Stimulated activated memory B cell treated with anti-CD40 and anti-IgM and Interleukin-4, amounts not matched to agents 10 μg/mL and 1 μg/mL and 100 μg/mL, for 72 hours (primary cell): ENCODE data around the gene RBMS1.

ENCODE experiments used
- ATAC-seq: fragments of 150-1000 bp; cut with Tn5 transposase; 2 replicates; pipeline ENCODE4 v1.10.0; 2021
- H3K27ac Mint-ChIP-seq: one replicate; pipeline ENCODE4 v1.8.0; 2022; ENCODE audit warnings: mild to moderate bottlenecking, mixed read lengths
- H3K27me3 Mint-ChIP-seq: one replicate; pipeline ENCODE4 v1.8.0; 2022; ENCODE audit warnings: mixed read lengths
- H3K36me3 Mint-ChIP-seq: one replicate; pipeline ENCODE4 v1.8.0; 2022; ENCODE audit warnings: mixed read lengths
- H3K4me1 Mint-ChIP-seq: one replicate; pipeline ENCODE4 v1.8.0; 2022; ENCODE audit warnings: mixed read lengths
- H3K4me3 Mint-ChIP-seq: one replicate; pipeline ENCODE4 v1.8.0; 2022; ENCODE audit warnings: mild to moderate bottlenecking, moderate library complexity, mixed read lengths
- H3K9me3 Mint-ChIP-seq: one replicate; pipeline ENCODE4 v1.8.0; 2022; ENCODE audit warnings: mixed read lengths

The RBMS1 gene

GRCh38 chr2:160306985-160307384 is 186.6 kb downstream of the RBMS1 start:
- no peaks in the 10 kb centered on the region for H3K9me3 Mint-ChIP-seq
- H3K27me3 Mint-ChIP-seq = no peaks in the 10 kb centered on the region
- H3K27ac Mint-ChIP-seq = no peak overlapping the region
- no peak overlapping the region for H3K4me3 Mint-ChIP-seq
- H3K36me3 Mint-ChIP-seq = peaks cover 28% of the 10 kb centered on the region
- no peak for ATAC-seq
- H3K4me1 Mint-ChIP-seq = no peaks in the 10 kb centered on the region

DNA sequence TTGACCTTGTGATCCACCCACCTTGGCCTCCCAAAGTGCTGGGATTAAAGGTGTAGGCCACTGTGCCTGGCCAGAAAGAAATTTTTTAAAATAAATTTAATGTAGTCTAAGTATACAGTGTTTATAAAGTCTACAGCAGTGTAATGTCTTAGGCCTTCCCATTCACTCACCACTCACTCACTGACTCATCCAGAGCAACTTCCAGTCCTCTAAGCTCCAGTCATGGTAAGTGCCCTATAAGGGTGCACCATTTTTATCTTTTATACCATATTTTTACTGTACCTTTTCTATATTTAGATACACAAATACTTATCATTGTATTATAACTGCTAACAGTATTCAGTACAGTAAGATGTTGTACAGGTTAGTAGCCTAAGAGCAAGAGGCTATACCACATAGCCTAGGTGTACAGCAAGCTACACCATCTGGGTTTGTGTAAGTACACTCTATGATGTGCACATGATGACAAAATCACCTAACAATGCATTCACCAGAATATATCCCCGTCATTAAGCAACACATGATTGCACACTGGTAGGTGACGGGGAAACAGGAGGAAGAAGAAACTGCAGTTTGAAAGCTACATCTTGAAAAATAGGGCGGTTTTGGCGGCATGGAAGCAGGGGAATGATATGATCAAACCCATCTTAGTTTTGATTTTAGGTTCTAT is 188.4 kb downstream of the RBMS1 start:
- H3K9me3 Mint-ChIP-seq = no peaks in the 10 kb centered on the region

DNA sequence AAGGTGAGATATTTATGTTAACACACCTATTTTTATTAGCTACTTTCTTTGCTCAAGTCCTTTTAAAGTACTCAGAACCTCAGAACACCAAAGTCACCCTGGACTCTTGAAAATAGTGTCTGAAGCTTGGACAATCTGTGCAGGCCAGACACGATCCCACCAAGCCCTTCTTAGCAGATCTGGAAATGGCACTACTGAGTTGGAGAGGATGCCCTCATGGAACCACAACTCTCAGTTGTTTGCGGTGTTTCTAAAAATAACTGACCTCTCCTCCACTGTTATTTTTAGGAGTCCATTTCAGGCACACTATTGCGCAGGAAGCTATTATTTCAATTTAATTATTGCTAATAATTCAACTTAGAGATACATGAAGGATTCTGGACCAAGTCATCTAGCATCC is 190.1 kb downstream of the RBMS1 start:
- Mint-ChIP-seq H3K9me3 (no peaks in the 10 kb centered on the region), H3K36me3 (peaks cover 38% of the 10 kb centered on the region), H3K27me3 (no peaks in the 10 kb centered on the region), H3K4me3 (no peak overlapping the region), H3K4me1 (no peaks in the 10 kb centered on the region), H3K27ac (no peak overlapping the region)
- ATAC-seq = no peak

More for the DNA sequence above, 188.4 kb downstream of the RBMS1 start:
- Mint-ChIP-seq H3K4me3 (no peak overlapping the region), H3K36me3 (peaks cover 29% of the 10 kb centered on the region), H3K27ac (no peak overlapping the region), H3K27me3 (no peaks in the 10 kb centered on the region), H3K4me1 (no peaks in the 10 kb centered on the region)
- ATAC-seq = no peak

DNA sequence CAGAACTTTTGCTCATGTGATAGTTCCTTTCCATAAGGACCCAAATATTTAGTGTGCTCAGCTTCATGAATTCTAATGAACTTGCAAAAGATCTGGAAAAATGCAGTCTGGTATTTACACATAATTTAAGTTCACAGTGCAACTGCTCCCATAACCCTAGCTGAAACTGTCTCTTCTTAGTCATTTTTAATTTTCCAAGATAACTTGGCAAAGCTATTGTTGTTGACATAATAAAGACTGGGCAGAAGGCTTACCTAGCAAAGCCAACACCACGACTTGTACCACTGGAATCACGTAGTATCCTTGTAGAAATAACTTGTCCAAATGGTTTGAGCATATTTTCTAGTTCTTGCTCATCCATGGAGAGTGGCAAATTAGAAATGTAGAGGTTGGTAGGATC is 190.5 kb downstream of the RBMS1 start:
- no peak for ATAC-seq
- H3K27ac Mint-ChIP-seq = no peak overlapping the region
- no peaks in the 10 kb centered on the region for H3K4me1 Mint-ChIP-seq
- H3K27me3 Mint-ChIP-seq = no peaks in the 10 kb centered on the region
- no peaks in the 10 kb centered on the region for H3K9me3 Mint-ChIP-seq
- peaks cover 42% of the 10 kb centered on the region for H3K36me3 Mint-ChIP-seq
- no peak overlapping the region for H3K4me3 Mint-ChIP-seq

DNA sequence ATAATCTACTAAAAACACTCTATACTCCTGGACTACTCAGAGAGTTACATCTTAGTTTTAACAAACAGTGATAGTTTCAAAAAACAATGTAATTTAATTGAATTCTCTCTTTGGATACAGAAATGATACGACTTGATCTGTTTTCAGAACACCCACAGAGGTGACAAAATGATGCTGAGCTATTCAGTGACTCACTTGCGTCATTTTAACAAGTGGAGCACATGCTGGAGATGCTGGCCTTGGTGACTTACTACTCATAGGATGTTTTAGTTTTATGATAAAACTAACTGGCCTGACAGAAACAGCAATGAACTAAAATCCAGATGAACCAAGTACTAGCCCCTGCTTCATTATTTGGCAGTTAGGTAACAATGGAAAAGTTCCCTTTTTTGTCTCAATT is 192.2 kb downstream of the RBMS1 start:
- Mint-ChIP-seq H3K27ac (no peak overlapping the region), H3K4me1 (no peaks in the 10 kb centered on the region), H3K4me3 (no peak overlapping the region), H3K27me3 (no peaks in the 10 kb centered on the region), H3K9me3 (no peaks in the 10 kb centered on the region), H3K36me3 (peaks cover 57% of the 10 kb centered on the region)
- ATAC-seq = no peak

GRCh38 chr2:160300203-160300602 is 193.4 kb downstream of the RBMS1 start:
- Mint-ChIP-seq H3K27me3 (no peaks in the 10 kb centered on the region), H3K27ac (no peak overlapping the region), H3K4me3 (no peak overlapping the region), H3K9me3 (no peaks in the 10 kb centered on the region), H3K36me3 (peaks cover 49% of the 10 kb centered on the region), H3K4me1 (no peaks in the 10 kb centered on the region)
- no peak for ATAC-seq

GRCh38 chr2:160299540-160299939 is 194.1 kb downstream of the RBMS1 start:
- Mint-ChIP-seq H3K9me3 (no peaks in the 10 kb centered on the region), H3K27ac (no peak overlapping the region), H3K36me3 (peaks cover 49% of the 10 kb centered on the region), H3K27me3 (no peaks in the 10 kb centered on the region), H3K4me1 (no peaks in the 10 kb centered on the region), H3K4me3 (no peak overlapping the region)
- ATAC-seq = no peak

DNA sequence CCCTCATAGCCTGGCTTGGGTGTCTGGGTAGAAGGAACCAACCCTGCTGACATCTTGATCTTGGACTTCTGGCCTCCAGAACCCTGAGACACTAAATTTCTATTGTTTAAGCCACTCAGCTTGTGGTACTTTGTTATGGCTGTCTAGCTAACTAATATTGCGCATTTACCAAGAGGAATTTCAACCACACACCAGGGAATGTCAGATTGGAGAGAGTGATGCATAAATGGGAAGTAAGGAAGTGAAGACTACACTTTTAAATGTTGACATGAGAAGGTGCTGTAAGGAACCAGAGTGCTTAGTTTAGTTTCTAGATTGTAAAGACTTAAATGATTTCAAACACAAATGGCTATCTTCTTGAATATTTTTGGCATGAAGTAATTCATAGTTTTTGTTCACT is 194.6 kb downstream of the RBMS1 start:
- ATAC-seq = no peak
- H3K36me3 Mint-ChIP-seq = peaks cover 48% of the 10 kb centered on the region
- no peak overlapping the region for H3K4me3 Mint-ChIP-seq
- H3K4me1 Mint-ChIP-seq = no peaks in the 10 kb centered on the region
- no peaks in the 10 kb centered on the region for H3K27me3 Mint-ChIP-seq
- no peaks in the 10 kb centered on the region for H3K9me3 Mint-ChIP-seq
- H3K27ac Mint-ChIP-seq = no peak overlapping the region

- Mint-ChIP-seq H3K36me3 (peaks cover 54% of the 10 kb centered on the region), H3K27ac (no peak overlapping the region), H3K27me3 (no peaks in the 10 kb centered on the region), H3K9me3 (no peaks in the 10 kb centered on the region), H3K4me1 (no peaks in the 10 kb centered on the region), H3K4me3 (no peak overlapping the region)
- no peak for ATAC-seq
Observed at GRCh38 chr2:160295519-160296207, 197.9 kb downstream of the RBMS1 start.

- H3K4me1 Mint-ChIP-seq = no peaks in the 10 kb centered on the region
- H3K9me3 Mint-ChIP-seq = no peaks in the 10 kb centered on the region
- H3K4me3 Mint-ChIP-seq = no peak overlapping the region
- no peak overlapping the region for H3K27ac Mint-ChIP-seq
- no peaks in the 10 kb centered on the region for H3K27me3 Mint-ChIP-seq
- H3K36me3 Mint-ChIP-seq = peaks cover 50% of the 10 kb centered on the region
- no peak for ATAC-seq
Observed at GRCh38 chr2:160294889-160295288, 198.7 kb downstream of the RBMS1 start.

GRCh38 chr2:160294339-160294803 is 199.2 kb downstream of the RBMS1 start:
- Mint-ChIP-seq H3K4me3 (no peak overlapping the region), H3K27ac (no peak overlapping the region), H3K4me1 (no peaks in the 10 kb centered on the region), H3K9me3 (no peaks in the 10 kb centered on the region), H3K27me3 (no peaks in the 10 kb centered on the region), H3K36me3 (peaks cover 45% of the 10 kb centered on the region)
- ATAC-seq = no peak

DNA sequence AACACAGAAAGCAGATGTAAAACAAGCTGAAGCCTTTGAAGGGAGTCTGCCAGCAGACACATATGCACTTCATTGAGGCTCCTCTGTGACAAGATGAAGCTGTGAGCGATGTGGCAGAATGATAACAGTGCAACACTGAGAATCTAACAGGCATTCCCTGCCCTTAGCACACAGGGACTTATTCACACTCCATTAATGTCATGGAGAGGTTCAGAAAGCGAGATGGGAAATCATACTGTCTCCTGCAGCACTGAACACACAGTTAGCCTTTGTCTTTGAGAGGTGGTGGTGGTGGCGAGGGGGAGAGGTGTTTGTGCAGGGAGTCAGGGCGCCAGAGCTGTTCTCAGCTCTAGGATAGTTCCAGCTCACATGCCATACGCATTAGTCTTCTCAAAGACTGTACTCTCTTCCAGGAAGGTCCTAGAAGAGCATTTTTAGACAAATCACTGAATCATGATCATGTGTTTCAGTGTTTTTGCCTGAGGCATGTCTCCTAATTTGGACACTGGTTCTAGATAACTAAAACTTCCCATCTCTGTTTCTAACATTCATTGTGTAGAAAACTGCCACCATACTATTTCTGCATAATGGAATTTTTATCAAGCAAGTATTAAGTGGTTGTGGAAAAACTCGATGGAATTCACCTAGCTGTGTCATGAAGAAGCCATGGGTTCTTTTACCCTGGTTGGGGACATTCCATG is 200.1 kb downstream of the RBMS1 start:
- ATAC-seq = no peak
- Mint-ChIP-seq H3K36me3 (peaks cover 36% of the 10 kb centered on the region), H3K4me1 (no peaks in the 10 kb centered on the region), H3K27ac (no peak overlapping the region), H3K9me3 (no peaks in the 10 kb centered on the region), H3K27me3 (no peaks in the 10 kb centered on the region), H3K4me3 (no peak overlapping the region)

- H3K27ac Mint-ChIP-seq = no peak overlapping the region
- H3K36me3 Mint-ChIP-seq = peaks cover 26% of the 10 kb centered on the region
- H3K27me3 Mint-ChIP-seq = no peaks in the 10 kb centered on the region
- no peaks in the 10 kb centered on the region for H3K4me1 Mint-ChIP-seq
- ATAC-seq = no peak
- H3K4me3 Mint-ChIP-seq = no peak overlapping the region
- H3K9me3 Mint-ChIP-seq = no peaks in the 10 kb centered on the region
Observed at GRCh38 chr2:160292225-160292624, 201.4 kb downstream of the RBMS1 start.

GRCh38 chr2:160291382-160291781 is 202.2 kb downstream of the RBMS1 start:
- Mint-ChIP-seq H3K4me3 (no peak overlapping the region), H3K27me3 (no peaks in the 10 kb centered on the region), H3K9me3 (no peaks in the 10 kb centered on the region), H3K36me3 (peaks cover 28% of the 10 kb centered on the region), H3K4me1 (no peaks in the 10 kb centered on the region), H3K27ac (no peak overlapping the region)
- no peak for ATAC-seq

- no peaks in the 10 kb centered on the region for H3K27me3 Mint-ChIP-seq
Observed at GRCh38 chr2:160290598-160290997, 203.0 kb downstream of the RBMS1 start.

GRCh38 chr2:160289831-160290230 is 203.8 kb downstream of the RBMS1 start:
- Mint-ChIP-seq H3K4me1 (no peaks in the 10 kb centered on the region), H3K9me3 (no peaks in the 10 kb centered on the region), H3K27ac (no peak overlapping the region), H3K36me3 (peaks cover 29% of the 10 kb centered on the region), H3K27me3 (no peaks in the 10 kb centered on the region), H3K4me3 (no peak overlapping the region)
- ATAC-seq = no peak

More at GRCh38 chr2:160290598-160290997, 203.0 kb downstream of the RBMS1 start:
- Mint-ChIP-seq H3K9me3 (no peaks in the 10 kb centered on the region), H3K36me3 (peaks cover 28% of the 10 kb centered on the region), H3K27ac (no peak overlapping the region), H3K4me1 (no peaks in the 10 kb centered on the region), H3K4me3 (no peak overlapping the region)
- ATAC-seq = no peak
